HCT116 (cell line): Measurements from ENCODE around the gene MYBPHL. TPM values are rescaled to one million over a fixed set of nuclear protein-coding genes. Genes with fewer than 3 reads are reported as not detected.

ENCODE experiments used
- ATAC-seq: fragments of 200-7000 bp; cut with Tn5 transposase; 2 replicates; pipeline ENCODE4 v1.9.1; 2020; ENCODE audit warnings: mild to moderate bottlenecking, moderate library complexity
- BruUV-seq: library from RNA; stranded (reverse); fragments of 400-500 nt; replicated peaks from 2 replicates; lab custom pipeline; 2021; lab: Mats Ljungman, UMichigan
- CTCF ChIA-PET: fragments of 300-600 bp; sonication (Branson Sonifier 250); formaldehyde crosslinking; loops from one replicate; lab custom pipeline; 2021; ENCODE audit warnings: antibody characterized with exemption; lab: Charles Lee
- POLR2A ChIA-PET: fragments of 300-600, 350-600 bp; sonication (Branson Sonifier 250); formaldehyde crosslinking; loops from one replicate; lab custom pipeline; 2021; ENCODE audit warnings: antibody characterized with exemption; lab: Charles Lee
- RAD21 ChIA-PET, 2 experiments: fragments of 300-600 bp; sonication (Branson Sonifier 250); formaldehyde crosslinking; loops; one replicate each; lab custom pipeline; 2023; ENCODE audit warnings: low total read pairs in 2 of 2; ENCODE audit not compliant: uncharacterized antibody in 2 of 2, unreplicated experiment in 2 of 2, low non-redundant PET in 1 of 2; lab: Charles Lee
- DNase-seq: peaks from one replicate; pipeline ENCODE4 v3.0.0-alpha.2; 2010; ENCODE audit warnings: low read depth, low spot score
- H2AFZ ChIP-seq: fragments of 200-600 bp; shearing (Covaris generic), sonication (generic); 2 replicates; pipeline ENCODE4 v1.6.1; 2017; ENCODE audit warnings: low read depth, mixed run types, mixed read lengths, antibody characterized with exemption, low read length; ENCODE audit not compliant: poor library complexity, severe bottlenecking
- H3K27ac ChIP-seq: 2 replicates; pipeline ENCODE4 v1.5.1; 2012; ENCODE audit warnings: low read depth, low read length
- H3K27me3 ChIP-seq: fragments of 200-600 bp; sonication (generic); 2 replicates; pipeline ENCODE4 v1.6.1; 2016; ENCODE audit warnings: mixed run types, low read length, mixed read lengths; ENCODE audit not compliant: insufficient read depth
- H3K36me3 ChIP-seq, 2 experiments: fragments of 200-500 bp in 1 of 2; fragments of 200-600 bp in 1 of 2; sonication (Bioruptor generic) in 1 of 2; sonication (generic) in 1 of 2; 2 replicates each; pipeline versions ENCODE4 v1.5.1 to v1.6.1; 2014 to 2016; ENCODE audit warnings: low read length in 2 of 2, inconsistent platforms in 1 of 2, mixed read lengths in 1 of 2, mixed run types in 1 of 2; ENCODE audit not compliant: insufficient read depth in 2 of 2, control insufficient read depth in 1 of 2
- H3K4me1 ChIP-seq, 2 experiments: fragments of 200-600 bp in 1 of 2; sonication (generic) in 1 of 2; 2 replicates each; pipeline versions ENCODE4 v1.5.1 to v1.6.1; 2012 to 2017; ENCODE audit warnings: low read length in 2 of 2, inconsistent platforms in 1 of 2, mild to moderate bottlenecking in 1 of 2, mixed read lengths in 1 of 2, mixed run types in 1 of 2, moderate library complexity in 1 of 2; ENCODE audit not compliant: insufficient read depth in 2 of 2, control insufficient read depth in 1 of 2
- H3K4me2 ChIP-seq: fragments of 200-600 bp; sonication (generic); 2 replicates; pipeline ENCODE4 v1.6.1; 2017; ENCODE audit warnings: mixed run types, low read length, mixed read lengths
- H3K4me3 ChIP-seq, 2 experiments: fragments of 200-600 bp in 1 of 2; sonication (generic) in 1 of 2; replicated peaks in 1 of 2; 2 replicates each; pipeline ENCODE4 v1.5.1; 2011 to 2016; ENCODE audit warnings: low read length in 2 of 2, control low read depth in 1 of 2, low read depth in 1 of 2, mild to moderate bottlenecking in 1 of 2, mixed read lengths in 1 of 2, mixed run types in 1 of 2
- H3K79me2 ChIP-seq: fragments of 200-600 bp; sonication (generic); 2 replicates; pipeline ENCODE4 v1.6.1; 2017; ENCODE audit warnings: mild to moderate bottlenecking, mixed run types, low read length, moderate library complexity, mixed read lengths; ENCODE audit not compliant: insufficient read depth
- H3K9ac ChIP-seq: fragments of 200-600 bp; sonication (generic); 2 replicates; pipeline ENCODE4 v1.6.1; 2016; ENCODE audit warnings: low read length, mixed read lengths
- H3K9me2 ChIP-seq: fragments of 200-600 bp; sonication (generic), shearing (Covaris generic); 2 replicates; pipeline ENCODE4 v1.6.1; 2017; ENCODE audit warnings: mixed run types, mild to moderate bottlenecking, moderate library complexity; ENCODE audit not compliant: insufficient read depth
- H3K9me3 ChIP-seq, 2 experiments: fragments of 200-500 bp in 1 of 2; fragments of 200-600 bp in 1 of 2; sonication (Bioruptor generic) in 1 of 2; sonication (generic) in 1 of 2; 2 replicates each; pipeline ENCODE4 v1.6.1; 2014 to 2017; ENCODE audit warnings: low read length in 2 of 2, mixed read lengths in 2 of 2, inconsistent platforms in 1 of 2, low read depth in 1 of 2, mild to moderate bottlenecking in 1 of 2, mixed run types in 1 of 2, moderate library complexity in 1 of 2; ENCODE audit not compliant: control insufficient read depth in 1 of 2, insufficient read depth in 1 of 2
- H4K20me1 ChIP-seq: fragments of 200-600 bp; sonication (generic), shearing (Covaris generic); 2 replicates; pipeline ENCODE4 v1.6.1; 2017; ENCODE audit warnings: mixed run types, mild to moderate bottlenecking, moderate library complexity; ENCODE audit not compliant: insufficient read depth
- CBX3 ChIP-seq: IDR thresholded peaks from 2 replicates; pipeline ENCODE4 v1.6.1; 2012; ENCODE audit warnings: low read depth
- CEBPB ChIP-seq: IDR thresholded peaks from 2 replicates; pipeline ENCODE4 v1.6.1; 2012; ENCODE audit warnings: low read depth
- EGR1 ChIP-seq: IDR thresholded peaks from 2 replicates; pipeline ENCODE4 v1.6.1; 2012; ENCODE audit warnings: low read depth
- ELF1 ChIP-seq: IDR thresholded peaks from 2 replicates; pipeline ENCODE4 v1.6.1; 2012; ENCODE audit warnings: low read depth, borderline replicate concordance
- EZH2phosphoT487 ChIP-seq: fragments of 200-600 bp; IDR thresholded peaks from 2 replicates; pipeline ENCODE4 v1.6.1; 2018; ENCODE audit warnings: antibody characterized with exemption, borderline replicate concordance
- JUND ChIP-seq: IDR thresholded peaks from 2 replicates; pipeline ENCODE4 v1.6.1; 2012
- POLR2A ChIP-seq: IDR thresholded peaks from 2 replicates; pipeline ENCODE4 v1.7.0; 2011; ENCODE audit warnings: borderline replicate concordance; ENCODE audit not compliant: insufficient read depth, insufficient read length; ENCODE audit errors: extremely low read depth
- RAD21 ChIP-seq: IDR thresholded peaks from 2 replicates; pipeline ENCODE4 v1.6.1; 2012; ENCODE audit warnings: low read depth, mild to moderate bottlenecking
- SIN3A ChIP-seq: IDR thresholded peaks from 2 replicates; pipeline ENCODE4 v1.6.1; 2012; ENCODE audit warnings: low read depth
- SP1 ChIP-seq: IDR thresholded peaks from 2 replicates; pipeline ENCODE4 v1.6.1; 2012; ENCODE audit warnings: low read depth
- SRF ChIP-seq: IDR thresholded peaks from 2 replicates; pipeline ENCODE4 v1.6.1; 2012; ENCODE audit warnings: low read depth
- TCF7L2 ChIP-seq: IDR thresholded peaks from 2 replicates; pipeline ENCODE4 v1.7.0; 2011; ENCODE audit warnings: borderline replicate concordance, inconsistent platforms; ENCODE audit not compliant: insufficient read depth, insufficient read length; ENCODE audit errors: extremely low read depth
- YY1 ChIP-seq: IDR thresholded peaks from 2 replicates; pipeline ENCODE4 v1.6.1; 2011; ENCODE audit warnings: low read length, low read depth, moderate library complexity, mild to moderate bottlenecking; ENCODE audit not compliant: insufficient replicate concordance; ENCODE audit errors: extremely low read depth
- ZFX ChIP-seq: fragments of 450-650 bp; IDR thresholded peaks from 2 replicates; pipeline ENCODE4 v1.6.1; 2017
- intact Hi-C: fragments of 100-400 bp; cut with micrococcal nuclease; formaldehyde crosslinking; loops from 2 replicates; pipeline ENCODE4 v1.10.0; 2022
- total RNA-seq: library from RNA; stranded (reverse); gene quantifications from one replicate; pipeline ENCODE4 v1.2.1, GENCODE V29; 2021; ENCODE audit not compliant: unreplicated experiment
- TF ChIP-seq, protein P1 (sequence below): IDR thresholded peaks from 2 replicates; pipeline ENCODE4 v1.6.1; 2012; ENCODE audit warnings: low read depth
- TF ChIP-seq, protein P2 (sequence below): IDR thresholded peaks from 2 replicates; pipeline ENCODE4 v1.6.1; 2012
- TF ChIP-seq, protein P3 (sequence below), 3 experiments: fragments of 200-600 bp in 1 of 3; sonication (generic) in 1 of 3; IDR thresholded peaks in 2 of 3; conservative IDR thresholded peaks in 1 of 3; 2 replicates each; pipeline ENCODE4 v1.5.1; 2012 to 2017; ENCODE audit warnings: low read depth in 2 of 3, low read length in 2 of 3, antibody characterized with exemption in 1 of 3, borderline replicate concordance in 1 of 3, control low read depth in 1 of 3, mild to moderate bottlenecking in 1 of 3, mixed read lengths in 1 of 3, mixed run types in 1 of 3, moderate library complexity in 1 of 3; ENCODE audit not compliant: insufficient read depth in 1 of 3
- TF ChIP-seq, protein P4 (sequence below): IDR thresholded peaks from 2 replicates; pipeline ENCODE4 v1.6.1; 2012
- TF ChIP-seq, protein P5 (sequence below): IDR thresholded peaks from 2 replicates; pipeline ENCODE4 v1.6.1; 2011; ENCODE audit warnings: mild to moderate bottlenecking, low read length, moderate library complexity; ENCODE audit not compliant: insufficient replicate concordance; ENCODE audit errors: extremely low read depth

Gene MYBPHL
- total RNA-seq, 1 experiment from 2014 or later: 1.0 TPM

DNA sequence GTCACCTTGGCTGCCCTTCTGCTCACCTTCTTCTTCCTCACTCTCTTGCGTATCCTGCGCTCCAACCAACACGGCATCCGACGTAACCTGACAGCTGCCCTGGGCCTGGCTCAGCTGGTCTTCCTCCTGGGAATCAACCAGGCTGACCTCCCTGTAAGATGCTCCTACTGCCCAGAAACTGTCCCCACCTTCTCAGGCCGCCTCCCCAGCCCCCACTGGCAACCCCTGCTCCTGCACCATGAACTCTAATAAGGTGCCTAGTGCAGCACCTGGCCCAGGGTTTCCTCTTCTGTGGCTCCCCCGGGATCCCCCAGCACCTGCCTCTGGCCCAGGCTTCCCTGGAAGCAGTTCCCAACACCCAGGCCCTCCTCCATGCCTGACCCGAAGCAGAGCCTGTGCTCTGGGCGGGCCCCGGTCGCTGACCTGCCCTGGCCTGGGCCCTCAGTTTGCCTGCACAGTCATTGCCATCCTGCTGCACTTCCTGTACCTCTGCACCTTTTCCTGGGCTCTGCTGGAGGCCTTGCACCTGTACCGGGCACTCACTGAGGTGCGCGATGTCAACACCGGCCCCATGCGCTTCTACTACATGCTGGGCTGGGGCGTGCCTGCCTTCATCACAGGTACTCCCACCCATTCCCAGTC is 36.7 kb downstream of the MYBPHL start:
- no peaks in the 10 kb centered on the region for H3K79me2 ChIP-seq
- ChIA-PET CTCF (no interaction called here), POLR2A (no interaction called here), RAD21 (no interaction called here)
- H3K4me3 ChIP-seq: no peak overlapping the region
- no peak overlapping the region for H3K4me2 ChIP-seq
- no peak for ATAC-seq
- no peaks in the 10 kb centered on the region for H3K9me3 ChIP-seq
- BruUV-seq: no TSS peak
- H3K4me1 ChIP-seq: peaks cover 24 to 25% of the 10 kb centered on the region in 2 experiments
- H3K36me3 ChIP-seq: peaks cover 0 to 2% of the 10 kb centered on the region in 2 experiments; a peak in 1 of 4 replicates
- no peaks in the 10 kb centered on the region for H4K20me1 ChIP-seq
- H2AFZ ChIP-seq: no peak overlapping the region
- no peak overlapping the region for H3K9ac ChIP-seq
- no peaks in the 10 kb centered on the region for H3K9me2 ChIP-seq
- no peak overlapping the region for H3K27ac ChIP-seq
- no peaks in the 10 kb centered on the region for H3K27me3 ChIP-seq
- TF ChIP-seq, protein P1, sequence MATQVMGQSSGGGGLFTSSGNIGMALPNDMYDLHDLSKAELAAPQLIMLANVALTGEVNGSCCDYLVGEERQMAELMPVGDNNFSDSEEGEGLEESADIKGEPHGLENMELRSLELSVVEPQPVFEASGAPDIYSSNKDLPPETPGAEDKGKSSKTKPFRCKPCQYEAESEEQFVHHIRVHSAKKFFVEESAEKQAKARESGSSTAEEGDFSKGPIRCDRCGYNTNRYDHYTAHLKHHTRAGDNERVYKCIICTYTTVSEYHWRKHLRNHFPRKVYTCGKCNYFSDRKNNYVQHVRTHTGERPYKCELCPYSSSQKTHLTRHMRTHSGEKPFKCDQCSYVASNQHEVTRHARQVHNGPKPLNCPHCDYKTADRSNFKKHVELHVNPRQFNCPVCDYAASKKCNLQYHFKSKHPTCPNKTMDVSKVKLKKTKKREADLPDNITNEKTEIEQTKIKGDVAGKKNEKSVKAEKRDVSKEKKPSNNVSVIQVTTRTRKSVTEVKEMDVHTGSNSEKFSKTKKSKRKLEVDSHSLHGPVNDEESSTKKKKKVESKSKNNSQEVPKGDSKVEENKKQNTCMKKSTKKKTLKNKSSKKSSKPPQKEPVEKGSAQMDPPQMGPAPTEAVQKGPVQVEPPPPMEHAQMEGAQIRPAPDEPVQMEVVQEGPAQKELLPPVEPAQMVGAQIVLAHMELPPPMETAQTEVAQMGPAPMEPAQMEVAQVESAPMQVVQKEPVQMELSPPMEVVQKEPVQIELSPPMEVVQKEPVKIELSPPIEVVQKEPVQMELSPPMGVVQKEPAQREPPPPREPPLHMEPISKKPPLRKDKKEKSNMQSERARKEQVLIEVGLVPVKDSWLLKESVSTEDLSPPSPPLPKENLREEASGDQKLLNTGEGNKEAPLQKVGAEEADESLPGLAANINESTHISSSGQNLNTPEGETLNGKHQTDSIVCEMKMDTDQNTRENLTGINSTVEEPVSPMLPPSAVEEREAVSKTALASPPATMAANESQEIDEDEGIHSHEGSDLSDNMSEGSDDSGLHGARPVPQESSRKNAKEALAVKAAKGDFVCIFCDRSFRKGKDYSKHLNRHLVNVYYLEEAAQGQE: no peak
- TF ChIP-seq JUND (no peak), EZH2phosphoT487 (no peak), SP1 (no peak), ELF1 (no peak), SIN3A (no peak), EGR1 (no peak), YY1 (no peak), ZFX (no peak), RAD21 (no peak), TCF7L2 (no peak), CBX3 (no peak), CEBPB (no peak), SRF (no peak), POLR2A (no peak)
- TF ChIP-seq, protein P2, sequence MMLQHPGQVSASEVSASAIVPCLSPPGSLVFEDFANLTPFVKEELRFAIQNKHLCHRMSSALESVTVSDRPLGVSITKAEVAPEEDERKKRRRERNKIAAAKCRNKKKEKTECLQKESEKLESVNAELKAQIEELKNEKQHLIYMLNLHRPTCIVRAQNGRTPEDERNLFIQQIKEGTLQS: no peak
- TF ChIP-seq, protein P3, sequence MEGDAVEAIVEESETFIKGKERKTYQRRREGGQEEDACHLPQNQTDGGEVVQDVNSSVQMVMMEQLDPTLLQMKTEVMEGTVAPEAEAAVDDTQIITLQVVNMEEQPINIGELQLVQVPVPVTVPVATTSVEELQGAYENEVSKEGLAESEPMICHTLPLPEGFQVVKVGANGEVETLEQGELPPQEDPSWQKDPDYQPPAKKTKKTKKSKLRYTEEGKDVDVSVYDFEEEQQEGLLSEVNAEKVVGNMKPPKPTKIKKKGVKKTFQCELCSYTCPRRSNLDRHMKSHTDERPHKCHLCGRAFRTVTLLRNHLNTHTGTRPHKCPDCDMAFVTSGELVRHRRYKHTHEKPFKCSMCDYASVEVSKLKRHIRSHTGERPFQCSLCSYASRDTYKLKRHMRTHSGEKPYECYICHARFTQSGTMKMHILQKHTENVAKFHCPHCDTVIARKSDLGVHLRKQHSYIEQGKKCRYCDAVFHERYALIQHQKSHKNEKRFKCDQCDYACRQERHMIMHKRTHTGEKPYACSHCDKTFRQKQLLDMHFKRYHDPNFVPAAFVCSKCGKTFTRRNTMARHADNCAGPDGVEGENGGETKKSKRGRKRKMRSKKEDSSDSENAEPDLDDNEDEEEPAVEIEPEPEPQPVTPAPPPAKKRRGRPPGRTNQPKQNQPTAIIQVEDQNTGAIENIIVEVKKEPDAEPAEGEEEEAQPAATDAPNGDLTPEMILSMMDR (IDR thresholded peaks at IDR 0.05 in 2 of 3, conservative IDR thresholded peaks at IDR 0.05 in 1 of 3; ENCODE audit: borderline replicate concordance in 1 of 3, insufficient read depth in 1 of 3, low read depth in 2 of 3, low read length in 2 of 3): no peak
- TF ChIP-seq, protein P4, sequence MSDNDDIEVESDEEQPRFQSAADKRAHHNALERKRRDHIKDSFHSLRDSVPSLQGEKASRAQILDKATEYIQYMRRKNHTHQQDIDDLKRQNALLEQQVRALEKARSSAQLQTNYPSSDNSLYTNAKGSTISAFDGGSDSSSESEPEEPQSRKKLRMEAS: no peak
- TF ChIP-seq, protein P5, sequence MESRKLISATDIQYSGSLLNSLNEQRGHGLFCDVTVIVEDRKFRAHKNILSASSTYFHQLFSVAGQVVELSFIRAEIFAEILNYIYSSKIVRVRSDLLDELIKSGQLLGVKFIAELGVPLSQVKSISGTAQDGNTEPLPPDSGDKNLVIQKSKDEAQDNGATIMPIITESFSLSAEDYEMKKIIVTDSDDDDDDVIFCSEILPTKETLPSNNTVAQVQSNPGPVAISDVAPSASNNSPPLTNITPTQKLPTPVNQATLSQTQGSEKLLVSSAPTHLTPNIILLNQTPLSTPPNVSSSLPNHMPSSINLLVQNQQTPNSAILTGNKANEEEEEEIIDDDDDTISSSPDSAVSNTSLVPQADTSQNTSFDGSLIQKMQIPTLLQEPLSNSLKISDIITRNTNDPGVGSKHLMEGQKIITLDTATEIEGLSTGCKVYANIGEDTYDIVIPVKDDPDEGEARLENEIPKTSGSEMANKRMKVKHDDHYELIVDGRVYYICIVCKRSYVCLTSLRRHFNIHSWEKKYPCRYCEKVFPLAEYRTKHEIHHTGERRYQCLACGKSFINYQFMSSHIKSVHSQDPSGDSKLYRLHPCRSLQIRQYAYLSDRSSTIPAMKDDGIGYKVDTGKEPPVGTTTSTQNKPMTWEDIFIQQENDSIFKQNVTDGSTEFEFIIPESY: no peak
- intact Hi-C loops: no loop called here
- DNase-seq: no peak
